Effector memory CD8-positive, alpha-beta T cell (primary cell): ENCODE measurements around the gene MND1.
A peak's percentile ranks its signal among the peaks of the same experiment; 100 is the strongest.

Experiments
- ATAC-seq: fragments of 150-1000 bp; cut with Tn5 transposase; replicated peaks from 2 replicates; pipeline ENCODE4 v1.10.0; 2021; ENCODE audit warnings: mild to moderate bottlenecking, moderate library complexity
- DNase-seq, 3 experiments: peaks; one replicate each; pipeline ENCODE4 v3.0.0; 2021
- H3K27ac Mint-ChIP-seq, 2 donors: one replicate each; pipeline ENCODE4 v1.8.0; 2022; ENCODE audit warnings: mild to moderate bottlenecking in 2 of 2, mixed read lengths in 2 of 2, moderate library complexity in 2 of 2
- H3K27me3 Mint-ChIP-seq, 2 donors: one replicate each; pipeline ENCODE4 v1.8.0; 2022; ENCODE audit warnings: mixed read lengths in 2 of 2
- H3K36me3 Mint-ChIP-seq: one replicate; pipeline ENCODE4 v1.8.0; 2022; ENCODE audit warnings: mild to moderate bottlenecking, moderate library complexity, mixed read lengths; ENCODE audit not compliant: insufficient read depth
- H3K4me1 Mint-ChIP-seq, 2 donors: one replicate each; pipeline ENCODE4 v1.8.0; 2022; ENCODE audit warnings: low read depth in 2 of 2, mixed read lengths in 2 of 2
- H3K4me3 Mint-ChIP-seq, 2 donors: one replicate each; pipeline ENCODE4 v1.8.0; 2022; ENCODE audit warnings: mild to moderate bottlenecking in 2 of 2, mixed read lengths in 2 of 2, moderate library complexity in 2 of 2
- H3K9me3 Mint-ChIP-seq, 2 donors: one replicate each; pipeline ENCODE4 v1.8.0; 2022; ENCODE audit warnings: mixed read lengths in 2 of 2

Gene MND1

GRCh38 chr4:153419673-153420278 is 75.3 kb downstream of the MND1 start:
- Mint-ChIP-seq H3K27ac (no peak overlapping the region), H3K9me3 (no peaks in the 10 kb centered on the region), H3K27me3 (no peaks in the 10 kb centered on the region), H3K4me1 (peaks cover 0 to 6% of the 10 kb centered on the region in 2 donors), H3K4me3 (no peak overlapping the region), H3K36me3 (peaks cover 3% of the 10 kb centered on the region)
- no peak for DNase-seq
- no peak for ATAC-seq

GRCh38 chr4:153420361-153420760 is 75.9 kb downstream of the MND1 start:
- ATAC-seq (no peak), DNase-seq (no peak)
- Mint-ChIP-seq H3K4me3 (no peak overlapping the region), H3K36me3 (peaks cover 3% of the 10 kb centered on the region), H3K27ac (no peak overlapping the region), H3K27me3 (no peaks in the 10 kb centered on the region), H3K9me3 (no peaks in the 10 kb centered on the region), H3K4me1 (peaks cover 0 to 6% of the 10 kb centered on the region in 2 donors)

GRCh38 chr4:153421941-153422340 is 77.5 kb downstream of the MND1 start:
- no peak for ATAC-seq
- no peaks in the 10 kb centered on the region for H3K9me3 Mint-ChIP-seq

GRCh38 chr4:153426207-153426885 is 81.9 kb downstream of the MND1 start:
- Mint-ChIP-seq H3K27me3 (no peaks in the 10 kb centered on the region), H3K36me3 (peaks cover 6% of the 10 kb centered on the region), H3K4me1 (peaks cover 0 to 20% of the 10 kb centered on the region in 2 donors), H3K4me3 (no peak overlapping the region), H3K9me3 (no peaks in the 10 kb centered on the region), H3K27ac (peak overlapping the region; percentile 6 to 31)
- no peak for DNase-seq
- ATAC-seq = peak; percentile 74

More at GRCh38 chr4:153421941-153422340, 77.5 kb downstream of the MND1 start:
- Mint-ChIP-seq H3K4me1 (peaks cover 2 to 6% of the 10 kb centered on the region in 2 donors), H3K4me3 (no peak overlapping the region), H3K27ac (no peak overlapping the region), H3K36me3 (peaks cover 3% of the 10 kb centered on the region), H3K27me3 (no peaks in the 10 kb centered on the region)
- DNase-seq = no peak

GRCh38 chr4:153427363-153428071 is 83.0 kb downstream of the MND1 start:
- ATAC-seq = no peak
- H3K4me1 Mint-ChIP-seq = peaks cover 0 to 20% of the 10 kb centered on the region in 2 donors
- H3K36me3 Mint-ChIP-seq = peaks cover 6% of the 10 kb centered on the region
- no peaks in the 10 kb centered on the region for H3K9me3 Mint-ChIP-seq
- H3K27me3 Mint-ChIP-seq = no peaks in the 10 kb centered on the region
- no peak overlapping the region for H3K4me3 Mint-ChIP-seq
- no peak for DNase-seq
- no peak overlapping the region for H3K27ac Mint-ChIP-seq

- peaks cover 0 to 6% of the 10 kb centered on the region in 2 donors for H3K9me3 Mint-ChIP-seq
- DNase-seq (no peak), ATAC-seq (no peak)
- no peaks in the 10 kb centered on the region for H3K27me3 Mint-ChIP-seq
- peak overlapping the region in 1 of 2 donors; percentile 33 for H3K4me3 Mint-ChIP-seq
- H3K27ac Mint-ChIP-seq = no peak overlapping the region
- peaks cover 10 to 27% of the 10 kb centered on the region in 2 donors for H3K4me1 Mint-ChIP-seq
- peaks cover 3% of the 10 kb centered on the region for H3K36me3 Mint-ChIP-seq
Measured at GRCh38 chr4:153428941-153429475, 84.5 kb downstream of the MND1 start.

- Mint-ChIP-seq H3K4me1 (peaks cover 15 to 23% of the 10 kb centered on the region in 2 donors), H3K9me3 (peaks cover 0 to 6% of the 10 kb centered on the region in 2 donors), H3K27me3 (no peaks in the 10 kb centered on the region), H3K4me3 (peak overlapping the region; percentile 86 to 94), H3K27ac (peak overlapping the region; percentile 87 to 89), H3K36me3 (peaks cover 3% of the 10 kb centered on the region)
- ATAC-seq = peak; percentile 94
- peak; percentile 58 to 63 (median 62) for DNase-seq
Measured at GRCh38 chr4:153432965-153433753, 88.7 kb downstream of the MND1 start.

- Mint-ChIP-seq H3K27me3 (no peaks in the 10 kb centered on the region), H3K36me3 (peaks cover 3% of the 10 kb centered on the region), H3K27ac (peak overlapping the region; percentile 87 to 89), H3K4me1 (peaks cover 21 to 28% of the 10 kb centered on the region in 2 donors), H3K4me3 (peak overlapping the region; percentile 86 to 94), H3K9me3 (peaks cover 0 to 6% of the 10 kb centered on the region in 2 donors)
- ATAC-seq (no peak), DNase-seq (no peak)
Measured at GRCh38 chr4:153433754-153434105, 89.2 kb downstream of the MND1 start.

- peak overlapping the region; percentile 86 to 94 for H3K4me3 Mint-ChIP-seq
- DNase-seq = no peak
- no peaks in the 10 kb centered on the region for H3K27me3 Mint-ChIP-seq
- ATAC-seq = no peak
- H3K9me3 Mint-ChIP-seq = peaks cover 0 to 6% of the 10 kb centered on the region in 2 donors
- H3K4me1 Mint-ChIP-seq = peaks cover 25 to 28% of the 10 kb centered on the region in 2 donors
- H3K36me3 Mint-ChIP-seq = peaks cover 2% of the 10 kb centered on the region
- peak overlapping the region in 1 of 2 donors; percentile 89 for H3K27ac Mint-ChIP-seq
Measured at GRCh38 chr4:153434190-153434589, 89.7 kb downstream of the MND1 start.

- Mint-ChIP-seq H3K9me3 (no peaks in the 10 kb centered on the region), H3K4me1 (peaks cover 17 to 28% of the 10 kb centered on the region in 2 donors), H3K27ac (peak overlapping the region; percentile 82 to 94), H3K27me3 (no peaks in the 10 kb centered on the region), H3K4me3 (peak overlapping the region; percentile 80 to 89), H3K36me3 (no peaks in the 10 kb centered on the region)
- ATAC-seq (peak; percentile 90), DNase-seq (peak; percentile 15 to 25 (median 18))
Measured at GRCh38 chr4:153438916-153439756, 94.6 kb downstream of the MND1 start.

- H3K4me3 Mint-ChIP-seq = peak overlapping the region; percentile 80 to 89
- H3K27me3 Mint-ChIP-seq = no peaks in the 10 kb centered on the region
- DNase-seq = no peak
- H3K9me3 Mint-ChIP-seq = no peaks in the 10 kb centered on the region
- H3K36me3 Mint-ChIP-seq = no peaks in the 10 kb centered on the region
- peak overlapping the region; percentile 82 to 94 for H3K27ac Mint-ChIP-seq
- H3K4me1 Mint-ChIP-seq = peaks cover 16 to 26% of the 10 kb centered on the region in 2 donors
- ATAC-seq = no peak
Measured at GRCh38 chr4:153439831-153440230, 95.3 kb downstream of the MND1 start.

GRCh38 chr4:153440475-153440874 is 96.0 kb downstream of the MND1 start:
- Mint-ChIP-seq H3K4me1 (peaks cover 16 to 26% of the 10 kb centered on the region in 2 donors), H3K27me3 (no peaks in the 10 kb centered on the region), H3K27ac (no peak overlapping the region), H3K36me3 (no peaks in the 10 kb centered on the region), H3K4me3 (peak overlapping the region in 1 of 2 donors; percentile 22), H3K9me3 (no peaks in the 10 kb centered on the region)
- DNase-seq (no peak), ATAC-seq (no peak)
